Muscle layer of duodenum (tissue), 2 donors: ENCODE results near the gene FLNA.
"Not testable (repeated sequence)": the region's sequence is repeated elsewhere in the genome, so short reads cannot be mapped to it uniquely, and the experiment has no call there.

Experiments used
- H3K27ac ChIP-seq: one replicate; pipeline ENCODE4 v1.7.0; 2013; ENCODE audit warnings: mild to moderate bottlenecking, low read length
- H3K27me3 ChIP-seq: one replicate; pipeline ENCODE4 v1.7.0; 2013; ENCODE audit warnings: low read depth, mild to moderate bottlenecking, control low read depth, low read length
- H3K36me3 ChIP-seq, 2 donors: one replicate each; pipeline ENCODE4 v1.7.0; 2013; ENCODE audit warnings: low read length in 2 of 2, control low read depth in 1 of 2, mild to moderate bottlenecking in 1 of 2; ENCODE audit not compliant: insufficient read depth in 2 of 2, control insufficient read depth in 1 of 2
- H3K4me1 ChIP-seq, 2 donors: one replicate each; pipeline ENCODE4 v1.7.0; 2013; ENCODE audit warnings: low read length in 2 of 2, mild to moderate bottlenecking in 2 of 2, control low read depth in 1 of 2, moderate library complexity in 1 of 2; ENCODE audit not compliant: insufficient read depth in 2 of 2, control insufficient read depth in 1 of 2
- H3K4me3 ChIP-seq, 2 donors: one replicate each; pipeline ENCODE4 v1.7.0; 2013; ENCODE audit warnings: low read length in 2 of 2, low read depth in 1 of 2, mild to moderate bottlenecking in 1 of 2
- H3K9me3 ChIP-seq, 2 donors: one replicate each; pipeline ENCODE4 v1.7.0; 2013; ENCODE audit warnings: low read length in 2 of 2, control low read depth in 1 of 2, mild to moderate bottlenecking in 1 of 2; ENCODE audit not compliant: control insufficient read depth in 1 of 2
- donor health status: healthy.

FLNA gene

DNA sequence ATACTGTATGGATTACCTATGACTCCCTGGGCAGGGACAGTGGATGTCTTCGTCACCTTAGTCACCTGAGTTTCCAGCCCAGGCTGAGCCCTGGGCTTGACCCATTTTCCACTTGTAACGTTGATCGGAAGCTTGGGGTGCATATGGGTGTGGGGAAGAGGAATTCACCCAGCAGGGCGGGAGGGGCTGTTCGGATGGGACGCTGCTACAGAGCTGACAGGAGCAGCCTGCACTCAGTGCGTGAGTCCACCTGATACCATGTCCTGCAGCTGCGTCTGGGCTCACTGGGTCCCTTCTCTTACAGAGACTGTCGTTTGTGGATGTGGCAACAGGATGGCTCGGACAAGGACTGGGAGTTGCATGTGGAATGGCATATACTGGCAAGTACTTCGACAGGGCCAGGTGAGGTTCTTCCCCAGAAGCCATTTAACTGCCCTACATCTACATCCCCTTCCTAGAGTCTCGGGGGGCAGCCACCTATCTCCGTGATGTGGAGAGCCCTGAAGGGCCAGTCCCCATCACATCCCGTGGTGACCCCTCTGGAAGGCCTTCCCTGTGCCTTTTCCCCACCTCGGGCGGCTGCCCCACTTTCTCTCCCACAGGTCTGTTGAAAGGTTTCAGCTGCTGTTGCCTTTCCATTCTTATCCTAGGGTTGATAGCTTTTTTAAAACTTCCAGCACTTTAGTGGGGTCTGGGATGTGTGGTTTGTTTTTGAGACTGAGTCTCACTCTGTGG lies 65.2 kb downstream of the FLNA start:
- H3K4me1 ChIP-seq = peaks cover 0 to 3% of the 10 kb centered on the region in 2 donors
- H3K27ac ChIP-seq = no peak overlapping the region
- no peaks in the 10 kb centered on the region for H3K9me3 ChIP-seq
- H3K4me3 ChIP-seq = no peak overlapping the region
- no peaks in the 10 kb centered on the region for H3K27me3 ChIP-seq
- no peaks in the 10 kb centered on the region for H3K36me3 ChIP-seq

DNA sequence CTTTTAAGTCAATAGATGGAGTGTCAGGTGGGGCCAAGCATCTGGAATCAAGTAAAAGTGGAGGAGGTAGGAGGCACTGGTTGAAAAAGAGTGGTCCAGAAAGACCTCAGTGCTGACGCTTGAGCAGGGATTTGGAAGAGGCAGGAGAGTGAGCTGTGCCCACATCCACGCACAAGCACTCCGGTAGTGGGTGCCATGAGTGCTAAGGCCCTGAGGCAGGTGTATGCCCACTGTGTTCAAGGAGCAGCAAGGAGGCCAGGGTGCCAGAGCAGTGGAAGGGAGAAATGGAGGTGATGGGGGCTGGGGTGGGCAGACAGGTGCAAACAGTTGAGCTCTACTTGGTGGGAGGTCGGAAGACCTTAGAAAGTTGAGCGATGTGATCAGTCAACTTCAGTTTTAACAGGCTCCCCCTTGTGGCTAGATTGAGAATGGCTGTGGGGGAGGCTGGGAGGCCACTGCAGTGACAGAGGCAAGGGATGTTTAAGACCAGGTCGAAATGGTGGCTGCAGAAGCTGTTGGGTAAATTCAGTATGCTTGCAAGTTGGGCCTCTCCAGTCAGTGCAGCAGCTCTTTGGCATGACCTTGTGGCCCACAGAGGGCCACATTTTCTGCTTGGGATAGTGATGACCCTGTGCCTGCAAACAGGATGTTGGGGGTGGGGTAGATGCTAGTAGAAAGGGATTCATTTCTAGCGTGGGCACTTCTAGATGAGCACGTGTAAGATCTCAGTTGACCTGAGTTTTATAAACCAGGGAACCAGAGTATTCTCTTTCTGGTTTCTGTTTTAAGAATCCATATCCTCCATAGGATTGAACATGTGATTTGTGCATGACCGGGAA lies 66.1 kb downstream of the FLNA start:
- H3K9me3 ChIP-seq = no peaks in the 10 kb centered on the region
- H3K27ac ChIP-seq = no peak overlapping the region
- H3K36me3 ChIP-seq = no peaks in the 10 kb centered on the region
- H3K27me3 ChIP-seq = no peaks in the 10 kb centered on the region
- no peak overlapping the region for H3K4me3 ChIP-seq
- H3K4me1 ChIP-seq = peaks cover 0 to 3% of the 10 kb centered on the region in 2 donors

GRCh38 chrX:154307202-154307601 lies 67.2 kb downstream of the FLNA start:
- Histone ChIP-seq H3K27ac (no peak overlapping the region), H3K27me3 (no peaks in the 10 kb centered on the region), H3K4me1 (peaks cover 0 to 3% of the 10 kb centered on the region in 2 donors), H3K36me3 (no peaks in the 10 kb centered on the region), H3K9me3 (no peaks in the 10 kb centered on the region), H3K4me3 (no peak overlapping the region)

GRCh38 chrX:154305541-154306205 lies 68.8 kb downstream of the FLNA start:
- H3K9me3 ChIP-seq = no peaks in the 10 kb centered on the region
- no peaks in the 10 kb centered on the region for H3K27me3 ChIP-seq
- H3K36me3 ChIP-seq = no peaks in the 10 kb centered on the region
- no peak overlapping the region for H3K27ac ChIP-seq
- no peak overlapping the region for H3K4me3 ChIP-seq
- H3K4me1 ChIP-seq = peaks cover 0 to 3% of the 10 kb centered on the region in 2 donors

DNA sequence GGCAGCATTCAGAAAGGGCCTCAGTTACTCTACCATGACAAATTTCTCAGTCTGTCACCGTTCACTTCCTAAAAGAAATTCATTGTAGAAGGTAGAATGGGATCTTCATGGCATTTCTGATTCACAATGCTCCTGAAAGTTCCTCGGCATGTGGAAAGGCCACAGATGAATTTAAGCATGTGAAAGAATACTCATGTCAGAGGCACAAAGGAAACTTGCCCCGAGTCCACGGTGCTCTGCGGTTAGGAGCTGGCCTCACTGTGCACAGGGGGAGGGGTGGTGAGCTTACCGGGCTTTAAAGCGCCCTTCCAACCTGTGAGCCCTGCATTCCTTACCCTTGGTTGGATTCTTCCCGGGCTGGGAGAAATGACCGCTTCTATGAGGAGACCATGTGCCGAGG lies 69.6 kb downstream of the FLNA start:
- H3K4me1 ChIP-seq = peaks cover 0 to 3% of the 10 kb centered on the region in 2 donors
- H3K9me3 ChIP-seq = no peaks in the 10 kb centered on the region
- no peak overlapping the region for H3K27ac ChIP-seq
- no peaks in the 10 kb centered on the region for H3K27me3 ChIP-seq
- no peaks in the 10 kb centered on the region for H3K36me3 ChIP-seq
- no peak overlapping the region for H3K4me3 ChIP-seq

- Histone ChIP-seq H3K36me3 (no peaks in the 10 kb centered on the region), H3K4me3 (no peak overlapping the region), H3K9me3 (no peaks in the 10 kb centered on the region), H3K4me1 (peaks cover 0 to 2% of the 10 kb centered on the region in 2 donors), H3K27me3 (no peaks in the 10 kb centered on the region), H3K27ac (no peak overlapping the region)
Measured at GRCh38 chrX:154303476-154303875, 71.0 kb downstream of the FLNA start.

DNA sequence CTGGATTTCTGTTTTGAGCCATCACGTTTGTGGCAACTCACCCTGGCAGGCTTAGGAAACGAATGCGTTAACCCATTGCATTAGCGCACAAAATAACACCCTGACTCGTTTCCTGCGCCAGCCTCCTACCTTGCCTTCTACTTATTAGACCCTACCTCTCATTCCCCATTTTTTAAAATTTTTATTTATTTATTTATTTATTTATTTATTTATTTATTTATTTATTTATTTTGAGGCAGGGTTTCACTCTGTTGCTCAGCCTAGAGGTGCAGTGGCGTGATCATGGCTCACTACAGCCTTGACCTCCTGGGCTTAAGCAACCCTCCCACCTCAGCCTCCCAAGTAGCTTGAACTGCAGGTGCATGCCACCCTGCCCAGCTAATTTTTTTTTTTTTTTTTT lies 71.4 kb downstream of the FLNA start:
- H3K36me3 ChIP-seq, H3K27me3 ChIP-seq, H3K4me3 ChIP-seq: not testable (repeated sequence)

GRCh38 chrX:154300816-154301215 lies 73.6 kb downstream of the FLNA start:
- Histone ChIP-seq H3K36me3 (no peaks in the 10 kb centered on the region), H3K4me1 (no peaks in the 10 kb centered on the region), H3K4me3 (no peak overlapping the region), H3K27ac (no peak overlapping the region), H3K27me3 (no peaks in the 10 kb centered on the region), H3K9me3 (no peaks in the 10 kb centered on the region)

More for the DNA sequence above, 71.4 kb downstream of the FLNA start:
- not testable (repeated sequence) for H3K27ac ChIP-seq, H3K4me1 ChIP-seq, H3K9me3 ChIP-seq
